Fibroblast of villous mesenchyme (primary cell): ENCODE data around the gene LRRC30. TPM values are rescaled to one million over a fixed set of nuclear protein-coding genes. Genes with fewer than 3 reads are reported as not detected.

Experiments used
- DNase-seq: peaks from one replicate; pipeline ENCODE4 v3.0.0-alpha.2; 2010; ENCODE audit warnings: low read depth
- H3K4me3 ChIP-seq: 2 replicates; pipeline ENCODE4 v1.5.1; 2011; ENCODE audit warnings: low read depth, mild to moderate bottlenecking, low read length
- CTCF ChIP-seq: IDR thresholded peaks from 2 replicates; pipeline ENCODE4 v1.5.1; 2012; ENCODE audit warnings: low read depth, mild to moderate bottlenecking, low read length; ENCODE audit not compliant: insufficient read depth
- total RNA-seq: library from RNA; depleted of rRNA; stranded (reverse); fragments of >200 nt; gene quantifications from 2 replicates; pipeline ENCODE4 v1.2.3, GENCODE V29; 2012

LRRC30 gene
- not detected in 2 replicates for total RNA-seq

- no peak for DNase-seq
- TF ChIP-seq CTCF, result no peak
Observed at GRCh38 chr18:7230626-7231349, at the start of gene LRRC30. TSS of gene LRRC30 (plus strand) at chr18:7231089. CDS start at chr18:7231139, 50 bp downstream.

GRCh38 chr18:7185701-7186100 lies 45.2 kb upstream of the LRRC30 start:
- TF ChIP-seq CTCF, result no peak
- H3K4me3 ChIP-seq, result no peak overlapping the region
- DNase-seq, result no peak

More at GRCh38 chr18:7230626-7231349, at the start of gene LRRC30:
- H3K4me3 ChIP-seq, result no peak within 1 kb of the TSS

GRCh38 chr18:7190547-7191156 lies 40.2 kb upstream of the LRRC30 start:
- TF ChIP-seq CTCF, result no peak
- H3K4me3 ChIP-seq, result no peak overlapping the region
- no peak for DNase-seq

GRCh38 chr18:7191736-7192135 lies 39.2 kb upstream of the LRRC30 start:
- TF ChIP-seq CTCF, result no peak
- no peak for DNase-seq
- H3K4me3 ChIP-seq, result no peak overlapping the region

GRCh38 chr18:7195266-7195665 lies 35.6 kb upstream of the LRRC30 start:
- no peak for TF ChIP-seq CTCF
- DNase-seq, result no peak
- H3K4me3 ChIP-seq, result no peak overlapping the region

- TF ChIP-seq CTCF, result no peak
- no peak for DNase-seq
- no peak overlapping the region for H3K4me3 ChIP-seq
Observed at GRCh38 chr18:7196421-7196820, 34.5 kb upstream of the LRRC30 start.

GRCh38 chr18:7197854-7198253 lies 33.0 kb upstream of the LRRC30 start:
- no peak overlapping the region for H3K4me3 ChIP-seq
- DNase-seq, result no peak
- TF ChIP-seq CTCF, result no peak
